22Rv1 (cell line): ENCODE results near the gene EDEM1.

ENCODE experiments used
- CTCF ChIP-seq: fragments of 450-650 bp; IDR thresholded peaks from 2 replicates; pipeline ENCODE4 v1.5.1; 2017; ENCODE audit warnings: mild to moderate bottlenecking
- ZFX ChIP-seq: fragments of 450-650 bp; IDR thresholded peaks from 2 replicates; pipeline ENCODE4 v1.6.1; 2017; ENCODE audit warnings: antibody characterized with exemption, borderline replicate concordance

GRCh38 chr3:5140230-5140621, 47.3 kb upstream of the EDEM1 start:
- no peak for TF ChIP-seq CTCF
- no peak for TF ChIP-seq ZFX
